ENCODE results near the gene STPG3. TPM values are rescaled to one million over a fixed set of nuclear protein-coding genes. Genes with fewer than 3 reads are reported as not detected.

Gene STPG3
- total and polyA plus RNA-seq, 9 of the 15 experiments (the other 6 are each of a cell fraction or from before 2014, with no cell fraction given), result not detected

DNA sequence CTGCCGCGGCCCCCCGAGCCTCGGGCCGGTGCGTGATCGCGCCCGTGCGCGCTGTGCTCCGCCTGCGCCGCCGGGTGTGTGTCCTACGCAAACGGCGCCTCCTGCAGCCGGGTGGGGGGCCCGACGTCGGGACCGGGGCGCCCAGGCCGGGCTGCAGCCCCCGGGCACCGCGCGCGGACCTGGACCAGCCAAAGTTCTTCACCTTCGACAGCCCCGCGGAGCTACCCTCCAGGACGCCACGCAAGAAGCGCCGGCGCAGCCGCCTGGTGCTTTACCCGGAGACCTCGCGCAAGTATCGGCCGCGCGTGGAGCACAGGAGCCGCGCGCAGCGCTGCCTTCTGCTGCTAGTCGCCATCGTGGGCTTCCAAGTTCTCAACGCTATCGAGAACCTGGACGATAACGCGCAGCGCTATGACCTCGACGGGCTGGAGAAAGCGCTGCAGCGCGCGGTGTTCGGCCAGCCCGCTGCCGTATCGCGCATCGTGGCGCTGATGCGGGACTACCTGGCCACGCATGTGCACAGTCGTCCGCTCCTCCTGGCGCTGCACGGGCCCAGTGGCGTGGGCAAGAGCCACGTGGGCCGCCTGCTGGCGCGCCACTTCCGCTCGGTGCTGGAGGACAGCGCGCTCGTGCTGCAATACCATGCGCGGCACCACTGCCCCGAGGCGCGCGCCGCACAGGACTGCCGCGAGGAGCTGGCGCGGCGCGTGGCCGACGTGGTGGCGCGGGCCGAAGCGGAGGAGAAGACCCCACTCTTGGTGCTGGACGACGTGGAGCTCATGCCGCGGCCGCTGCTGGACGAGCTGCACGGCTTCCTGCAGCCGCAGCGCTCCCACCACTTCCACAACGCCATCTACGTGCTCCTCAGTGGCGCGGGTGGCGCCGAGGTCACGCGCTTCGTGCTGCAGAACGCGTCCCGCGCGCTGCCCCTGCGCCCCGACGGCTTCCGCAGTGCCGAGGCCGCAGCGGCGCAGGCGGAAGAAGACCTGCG lies 27.9 kb downstream of the STPG3 start (continued):
- TF ChIP-seq HDAC1 (IDR thresholded peaks at IDR 0.05) (no peak), CBX5 (IDR thresholded peaks at IDR 0.05; ENCODE audit: borderline replicate concordance, low read depth) (no peak), TAF15 (IDR thresholded peaks at IDR 0.05; ENCODE audit: low read depth, low read length) (no peak), CUX1 (CRISPR knock-in tag; IDR thresholded peaks at IDR 0.05) (no peak), ASH1L (IDR thresholded peaks at IDR 0.05; ENCODE audit: borderline replicate concordance, low read depth, partially characterized antibody) (no peak), TARDBP (IDR thresholded peaks at IDR 0.05) (no peak), EZH2 (IDR thresholded peaks at IDR 0.05; ENCODE audit: borderline replicate concordance, low read depth, low read length) (no peak), ARID3A (IDR thresholded peaks at IDR 0.05; ENCODE audit: borderline replicate concordance, low read depth, low read length) (no peak), ZNF146 (CRISPR knock-in tag; IDR thresholded peaks at IDR 0.05; ENCODE audit: unreplicated experiment) (no peak), ZNF507 (tag; conservative IDR thresholded peaks at IDR 0.05) (no peak), CCNT2 (IDR thresholded peaks at IDR 0.05; ENCODE audit: borderline replicate concordance, extremely low read depth, insufficient read length, low read depth, low read length) (peak; percentile 9), CTBP1 (IDR thresholded peaks at IDR 0.05; ENCODE audit: borderline replicate concordance) (no peak), ATF3 (IDR thresholded peaks at IDR 0.05) (0 out of 2 replicates have a peak, but pooled peaks have one; percentile 38), ATF3 (CRISPR knock-in tag; conservative IDR thresholded peaks at IDR 0.05) (no peak), FOXK1 (CRISPR knock-in tag; IDR thresholded peaks at IDR 0.05; ENCODE audit: borderline replicate concordance) (no peak), FOS (IDR thresholded peaks at IDR 0.05; ENCODE audit: extremely low read depth, insufficient read length) (no peak), RB1 (IDR thresholded peaks at IDR 0.05; ENCODE audit: low read depth) (0 out of 2 replicates have a peak, but pooled peaks have one; percentile 32), FOXA3 (CRISPR knock-in tag; conservative IDR thresholded peaks at IDR 0.05 in 1 of 2, IDR thresholded peaks at IDR 0.05 in 1 of 2) (no peak)
